Measurements from ENCODE around the gene TFE3.

Gene TFE3

DNA sequence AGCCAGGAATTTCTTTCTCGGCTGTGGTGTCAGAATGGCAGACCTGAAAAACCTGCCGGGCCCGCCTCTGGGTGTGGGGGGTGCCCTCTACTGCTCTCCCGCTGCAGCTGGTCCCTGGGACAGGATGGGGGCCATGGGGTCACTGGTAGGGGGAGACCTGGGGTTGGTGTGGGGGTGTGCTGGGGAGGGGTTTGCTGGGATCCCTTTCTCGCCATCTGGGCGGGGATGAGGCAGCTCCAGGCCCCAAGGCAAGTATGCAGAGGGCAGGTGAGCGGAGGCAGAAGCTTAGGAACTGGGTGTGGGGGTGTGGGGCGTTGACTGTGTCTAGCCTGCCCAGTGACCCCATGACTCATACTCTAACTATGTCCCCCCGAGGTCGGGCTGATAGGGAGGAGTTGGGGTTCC lies 16.5 kb upstream of the TFE3 start:
- DNase-seq = no peak

DNA sequence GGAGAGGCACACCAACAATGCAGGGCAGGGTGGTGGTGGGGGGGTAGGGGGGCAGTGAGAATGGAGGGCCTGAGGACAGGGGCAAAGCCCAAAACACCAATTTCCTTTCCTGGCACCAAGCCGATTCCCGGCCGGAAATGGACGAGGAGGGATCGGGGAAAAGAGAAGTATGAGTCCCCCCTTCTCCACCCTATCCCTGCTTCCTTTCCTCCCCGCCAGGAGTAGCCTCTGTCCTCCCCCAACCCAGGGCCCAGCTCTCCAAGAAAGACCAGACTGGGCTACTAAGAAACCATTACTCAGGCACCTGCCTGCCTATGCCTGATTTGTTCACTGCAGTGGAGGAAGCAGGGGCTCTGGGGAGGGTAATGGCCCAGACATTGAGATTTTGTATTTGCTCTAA lies 16.0 kb upstream of the TFE3 start:
- no peak for DNase-seq

DNA sequence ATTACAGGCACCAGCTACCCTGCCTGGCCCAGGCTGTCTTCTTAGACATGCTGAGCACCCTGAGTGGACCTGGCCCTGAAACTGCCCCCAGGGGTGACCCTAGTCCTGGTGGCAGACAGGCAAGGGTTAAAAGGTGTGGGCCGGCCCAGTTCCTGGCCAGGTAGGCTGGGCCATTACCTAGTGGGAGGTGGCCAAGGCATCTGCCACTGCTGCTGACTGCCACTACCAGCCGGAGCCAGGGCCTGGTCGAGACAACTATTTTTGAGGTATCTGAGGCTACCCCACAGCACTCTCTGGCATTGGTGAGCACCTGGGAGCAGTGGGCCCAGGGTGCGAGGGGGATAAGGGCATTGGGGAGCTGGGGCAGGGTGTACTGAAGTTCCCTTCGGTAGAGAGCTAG lies 15.6 kb upstream of the TFE3 start, which contains the start of gene CCDC120:
TSS of gene CCDC120 (plus strand) at position 206 of the 400 bp plus-strand sequence. CDS start 3,043 bp downstream, outside the sequence.
- DNase-seq = peak; percentile 20

DNA sequence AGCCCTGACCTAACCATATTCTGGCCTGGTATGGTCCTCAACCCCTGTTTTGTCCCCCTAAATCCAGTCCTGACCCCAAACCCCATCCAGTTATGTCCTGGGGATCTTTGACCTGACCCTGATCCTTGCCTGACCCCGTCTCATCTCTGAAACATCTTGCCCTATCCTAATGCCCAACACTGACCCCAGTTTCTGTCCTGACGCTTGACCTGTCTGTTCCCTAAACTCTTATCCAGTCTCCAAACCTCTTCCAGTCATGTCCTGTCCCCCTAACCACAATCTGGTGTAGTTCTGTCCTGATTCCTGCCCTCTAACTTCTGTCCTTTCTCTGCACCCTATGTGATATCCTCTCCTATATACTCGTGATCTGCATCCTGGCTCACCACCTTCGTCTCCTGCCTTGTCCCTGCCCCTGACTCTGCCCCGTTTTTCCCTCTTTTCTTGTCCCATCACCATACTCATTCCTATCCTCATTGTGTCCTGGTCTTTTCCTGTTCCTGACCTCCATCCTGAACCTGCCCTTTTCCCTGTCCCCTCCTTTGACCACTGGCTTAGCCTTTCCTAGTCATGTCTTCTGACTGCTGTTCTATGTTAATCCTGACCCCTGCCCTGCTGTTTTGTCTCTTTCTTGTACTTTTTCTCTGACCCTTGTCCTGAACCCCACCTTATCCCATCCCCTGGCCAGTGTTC lies 11.1 kb upstream of the TFE3 start:
- DNase-seq = no peak

DNA sequence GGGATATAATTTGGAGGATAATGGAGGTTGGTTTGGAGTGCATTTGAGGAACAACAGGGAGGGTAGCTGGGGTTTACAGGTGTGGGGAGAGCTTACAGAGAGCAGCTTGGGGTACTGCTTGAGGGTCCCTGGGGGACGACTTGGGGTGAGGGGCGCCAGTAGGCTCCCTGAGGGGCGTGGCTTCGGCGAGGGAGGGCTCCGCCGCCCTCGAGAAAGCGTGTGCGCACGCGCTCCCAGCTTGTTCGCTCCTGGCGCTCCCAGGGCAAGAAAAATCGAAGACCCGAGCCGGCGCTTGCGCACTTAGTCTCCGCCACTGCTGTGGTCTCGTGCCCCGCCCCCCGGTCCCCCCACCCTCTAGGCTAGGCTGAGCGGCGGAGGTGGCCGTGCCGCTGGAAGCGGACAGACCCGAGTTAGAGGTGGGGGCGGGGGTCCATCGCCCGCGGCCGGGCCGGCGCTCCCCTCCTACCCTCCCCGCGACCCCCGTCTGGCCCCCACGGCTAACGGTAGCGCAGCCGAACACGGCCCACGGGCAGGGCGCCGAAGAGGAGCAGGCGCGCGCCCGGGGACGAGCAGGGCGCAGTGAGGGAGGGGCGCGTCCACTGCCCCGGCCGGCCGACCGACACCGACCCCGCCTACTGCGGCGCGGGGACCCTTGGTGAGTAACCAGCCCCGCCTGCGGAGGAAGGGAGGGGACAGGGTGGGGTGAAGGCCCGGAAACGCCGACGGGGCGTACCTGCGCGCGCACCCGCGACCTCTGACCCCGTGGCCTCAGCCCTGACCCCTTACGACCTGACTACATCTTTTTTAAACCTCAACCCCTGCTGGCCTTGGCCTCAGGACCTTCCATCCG lies 10.3 kb upstream of the TFE3 start:
- peak; percentile 79 for DNase-seq

DNA sequence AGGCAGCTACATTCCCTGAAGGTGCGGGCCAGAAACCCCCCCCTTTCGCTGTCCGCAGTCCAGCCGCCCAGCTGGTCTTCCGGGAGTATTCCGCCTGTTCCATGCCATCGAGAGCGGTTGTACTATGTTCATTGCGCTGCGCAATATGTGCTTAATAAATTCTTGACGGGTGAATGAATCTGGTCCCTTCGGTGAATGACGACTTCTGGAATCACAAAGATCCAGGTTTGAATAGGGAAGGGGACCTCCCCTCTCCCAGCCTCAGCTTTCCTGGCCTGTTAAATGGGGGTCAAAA lies 777 bp upstream of the TFE3 start:
- DNase-seq = no peak

DNA sequence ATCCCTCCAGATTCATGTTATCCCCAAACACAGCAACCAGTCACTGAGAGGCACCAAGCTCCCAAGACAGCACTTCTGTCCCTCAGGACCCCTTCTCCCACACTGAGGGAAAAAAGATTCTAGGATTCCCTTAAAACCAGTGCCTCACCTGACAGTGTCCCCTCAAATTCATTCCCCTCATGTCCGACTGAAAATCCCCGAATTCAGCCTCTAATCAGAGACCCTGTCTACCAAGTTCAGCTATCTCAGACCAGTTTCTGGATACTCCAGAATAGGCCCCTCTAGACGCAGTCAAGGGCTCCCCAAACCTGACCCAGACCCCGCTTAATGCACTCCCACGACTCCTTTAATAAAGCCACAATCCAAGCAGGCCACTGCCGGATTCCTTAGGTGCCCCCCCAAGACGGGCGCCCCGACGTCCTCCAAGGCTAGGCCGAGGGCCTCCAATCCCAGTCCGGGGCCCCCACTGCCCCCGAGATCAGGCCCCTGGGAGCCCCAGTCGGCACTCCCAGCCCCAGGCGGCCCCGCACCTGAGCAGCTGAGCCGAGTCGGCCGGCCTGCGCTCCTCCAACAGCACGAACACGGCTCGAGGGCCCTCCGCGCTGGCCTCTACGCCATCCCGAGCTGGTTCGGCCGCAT lies 457 bp downstream of the TFE3 start:
- DNase-seq = peak; percentile 50

DNA sequence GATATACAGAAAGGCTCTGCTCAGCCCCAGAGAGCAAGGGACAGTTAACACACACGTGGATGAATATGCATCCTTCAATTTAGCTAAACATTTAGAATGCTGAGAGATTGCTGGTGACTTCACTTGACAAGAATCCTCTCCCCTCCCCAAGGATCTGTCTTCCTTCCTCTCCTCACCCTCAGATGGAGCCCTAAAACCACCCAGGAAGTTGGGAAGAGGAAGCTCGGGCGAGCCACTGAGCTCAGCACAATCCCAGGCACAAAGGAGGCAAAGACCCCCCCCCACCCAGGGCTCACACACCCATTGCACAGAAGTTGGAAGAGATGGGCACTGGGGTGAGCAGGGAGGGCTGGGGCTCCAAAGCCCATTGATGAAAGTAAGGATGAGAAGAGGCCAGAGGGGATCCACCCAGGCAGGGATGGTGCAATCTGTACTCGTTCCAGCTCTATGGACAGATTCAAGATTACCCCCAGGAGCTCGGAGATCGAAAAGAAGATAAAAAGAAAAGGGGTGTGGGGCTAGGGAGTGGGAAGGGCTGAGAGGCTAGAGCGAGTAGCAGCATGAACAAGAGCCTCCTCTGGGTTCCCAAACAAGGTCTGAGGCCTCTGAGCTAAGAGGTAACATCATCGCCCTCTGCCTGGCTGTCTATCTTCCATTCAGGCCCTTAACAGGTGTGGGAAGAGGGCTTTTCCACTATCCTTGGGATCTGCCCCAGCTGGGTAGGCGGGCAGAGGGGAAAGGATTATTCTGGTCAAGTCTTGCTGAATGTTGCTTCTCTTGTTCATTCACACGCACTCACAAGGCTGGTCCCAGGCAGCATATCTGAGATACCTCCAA lies 1.2 kb downstream of the TFE3 start:
- DNase-seq = peak; percentile 62

DNA sequence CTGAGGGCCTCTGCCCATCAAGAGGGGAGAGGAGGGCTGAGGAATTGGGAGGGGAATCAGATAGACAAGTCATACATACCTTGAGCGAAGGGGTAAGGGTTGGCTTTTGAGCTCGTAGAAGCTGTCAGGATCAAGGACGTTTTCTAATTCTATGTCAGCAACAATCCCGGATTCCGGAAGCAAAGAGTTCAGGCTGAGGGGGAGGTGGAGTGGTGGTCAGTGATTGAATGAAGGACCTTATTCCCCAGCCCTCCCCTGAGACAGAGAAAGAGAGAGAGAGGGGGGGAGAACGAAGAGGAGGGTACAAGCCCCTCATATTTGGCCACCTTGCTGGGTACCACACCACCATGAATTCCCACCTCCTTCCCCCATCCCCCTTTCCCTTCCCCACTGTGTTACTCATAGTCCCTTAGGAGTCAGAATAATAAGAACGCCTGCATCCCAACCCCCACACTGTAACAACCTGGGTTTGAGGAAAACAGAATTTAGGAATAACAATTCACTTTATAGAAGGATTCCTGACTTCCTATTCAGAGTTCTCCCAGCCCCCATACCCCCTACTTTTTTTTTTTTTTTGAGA lies 2.7 kb downstream of the TFE3 start:
- DNase-seq = no peak

DNA sequence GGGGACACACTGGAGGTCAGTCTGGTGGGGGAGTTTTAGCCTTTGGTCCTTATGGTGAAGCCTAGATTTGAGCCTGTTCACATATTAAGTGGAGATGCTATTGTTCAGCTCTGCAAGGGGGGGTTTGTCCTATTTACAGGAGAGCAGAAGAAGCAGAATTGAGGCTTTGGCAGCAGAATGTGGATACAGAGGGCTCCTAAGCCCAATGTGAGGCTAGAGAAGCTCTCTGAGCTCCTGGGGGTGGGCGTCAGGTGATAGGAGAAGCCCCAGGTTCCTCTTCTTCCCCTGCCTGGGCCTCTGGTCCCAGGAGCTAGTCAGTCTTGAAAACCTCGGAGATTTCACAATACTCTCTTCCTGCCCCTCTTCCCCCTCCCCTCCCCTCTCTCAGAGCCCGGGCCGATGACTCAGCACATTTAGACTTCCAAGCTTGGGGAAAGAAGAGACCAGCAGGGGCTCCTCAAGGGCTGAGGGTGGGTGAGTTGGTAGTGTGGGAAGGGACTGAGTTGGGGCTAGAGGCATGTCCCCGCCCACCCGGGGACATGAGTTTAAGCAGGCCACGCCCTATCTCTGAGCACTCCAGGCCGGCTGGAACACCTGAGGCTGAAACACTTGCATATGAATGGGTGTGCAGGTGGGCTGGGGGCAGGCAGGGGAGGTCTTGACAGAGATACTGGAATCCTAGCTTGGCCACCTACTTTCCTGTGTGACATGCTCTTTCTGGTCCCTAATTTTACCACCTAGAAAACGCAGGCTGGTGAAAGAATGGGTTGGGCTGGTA lies 3.4 kb downstream of the TFE3 start:
- DNase-seq = peak; percentile 85

DNA sequence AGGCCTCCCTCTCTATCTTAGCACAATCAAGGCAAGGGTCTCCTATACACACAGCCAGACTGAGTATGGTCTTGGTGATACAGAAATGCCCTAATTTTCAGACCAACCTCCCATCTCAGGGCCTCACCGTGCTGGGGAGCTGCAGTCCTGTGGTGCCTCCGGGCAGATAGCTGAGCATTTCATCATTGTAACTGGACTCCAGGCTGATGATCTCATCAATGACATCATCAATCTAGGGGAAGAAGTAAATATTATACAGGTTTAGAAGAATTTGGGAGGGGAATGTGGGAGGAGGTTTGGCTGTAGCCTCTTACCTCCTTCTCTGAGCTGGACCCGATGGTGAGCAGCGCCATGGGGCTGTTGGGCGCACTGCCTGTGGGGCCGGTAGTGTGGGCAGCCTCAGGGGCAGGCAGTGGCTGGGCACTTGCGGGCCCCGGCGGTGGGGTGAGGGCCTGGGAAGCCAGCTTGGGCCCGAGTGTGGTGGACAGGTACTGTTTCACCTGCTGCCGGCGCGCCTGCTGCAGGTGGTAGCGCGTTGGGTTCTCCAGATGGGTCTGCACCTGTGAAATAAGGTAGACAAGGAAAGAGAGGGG lies 5.2 kb downstream of the TFE3 start:
- peak; percentile 19 for DNase-seq

DNA sequence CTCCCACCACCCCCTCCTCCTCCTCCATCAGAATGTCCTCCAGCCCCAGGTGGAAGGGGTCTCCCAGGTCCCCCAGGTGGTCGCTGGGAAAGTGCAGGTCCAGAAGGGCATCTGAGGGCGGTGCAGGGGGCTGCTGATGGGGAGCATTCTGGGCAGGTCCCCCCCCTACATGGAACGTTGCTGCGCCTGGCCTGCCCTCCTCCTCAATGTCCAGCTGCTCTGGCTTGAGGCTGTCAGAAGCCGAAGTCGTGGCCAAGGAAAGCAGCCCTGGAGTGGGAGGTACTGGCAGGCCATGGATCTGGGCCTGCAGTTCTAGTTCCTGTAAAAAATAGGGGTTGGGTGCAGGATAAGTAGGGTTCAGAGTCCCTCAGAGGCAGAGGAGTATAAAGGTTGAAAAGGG lies 12.9 kb downstream of the TFE3 start:
- no peak for DNase-seq

DNA sequence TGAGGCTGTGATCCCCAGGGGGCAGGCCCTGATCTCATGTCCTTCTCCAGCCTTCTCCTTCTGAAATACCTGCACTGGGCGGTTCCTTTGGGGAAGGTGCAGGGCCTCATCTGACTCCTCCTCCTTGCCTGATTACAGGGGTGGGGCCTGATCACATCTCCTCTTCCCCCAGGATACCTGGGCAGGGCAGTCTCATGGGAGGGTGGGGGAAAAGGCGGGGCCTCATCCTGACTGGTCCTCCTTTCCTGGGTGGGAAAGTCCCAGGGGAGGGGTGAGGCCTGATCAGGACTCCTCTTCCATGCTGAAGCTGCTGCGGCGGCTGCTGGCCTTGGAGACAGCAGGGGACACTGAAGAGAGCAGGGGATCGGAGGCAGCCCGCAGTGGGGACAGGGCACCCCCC lies 13.3 kb downstream of the TFE3 start:
- peak; percentile 16 for DNase-seq

DNA sequence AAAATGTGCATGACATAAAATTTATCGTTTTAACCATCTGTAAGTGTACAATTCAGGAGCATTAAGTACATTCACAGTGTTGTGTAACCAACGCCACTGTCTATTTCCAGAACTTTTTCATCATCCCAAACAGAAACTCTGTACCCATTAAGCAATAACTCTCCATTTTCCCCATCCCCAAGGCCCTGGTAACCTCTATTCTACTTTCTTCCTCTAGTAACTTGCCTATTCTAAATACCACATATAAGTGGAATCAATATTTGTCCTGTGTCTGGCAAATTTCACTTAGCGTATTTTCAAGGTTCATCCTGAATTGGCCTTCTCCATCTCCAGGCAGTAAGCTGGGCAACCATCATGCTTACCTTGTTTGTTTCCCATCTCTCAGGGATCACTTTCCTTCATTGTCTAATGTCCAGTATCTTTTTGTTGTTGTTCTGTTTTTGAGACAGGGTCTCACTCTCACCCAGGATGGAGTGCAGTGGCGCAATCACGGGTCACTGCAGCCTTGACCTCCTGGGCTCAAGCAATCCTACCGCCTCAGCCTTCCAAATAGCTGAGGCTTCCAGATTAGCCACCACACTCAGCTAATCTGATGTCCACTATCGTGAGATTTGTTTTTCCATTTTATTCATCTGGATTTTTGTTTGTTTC lies 23.4 kb downstream of the TFE3 start:
- DNase-seq = no peak

DNA sequence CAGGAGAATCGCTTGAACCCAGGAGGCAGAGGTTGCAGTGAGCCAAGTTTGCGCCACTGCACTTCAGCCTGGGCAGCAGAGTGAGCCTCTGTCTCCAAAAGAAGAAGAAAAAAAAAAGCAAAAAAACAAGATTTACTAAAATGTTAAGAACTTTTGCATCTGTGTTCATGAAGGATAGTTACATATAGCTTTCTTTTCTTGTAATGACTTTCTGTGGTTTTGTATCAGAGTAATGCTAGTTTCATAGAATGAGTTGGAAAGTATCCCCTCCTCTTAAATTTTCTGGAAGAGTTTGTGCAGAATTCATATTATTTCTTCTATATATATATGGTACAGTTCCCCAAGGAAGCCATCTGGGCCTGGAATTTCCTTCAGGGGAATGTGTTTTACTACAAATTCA lies 24.1 kb downstream of the TFE3 start:
- DNase-seq = no peak

DNA sequence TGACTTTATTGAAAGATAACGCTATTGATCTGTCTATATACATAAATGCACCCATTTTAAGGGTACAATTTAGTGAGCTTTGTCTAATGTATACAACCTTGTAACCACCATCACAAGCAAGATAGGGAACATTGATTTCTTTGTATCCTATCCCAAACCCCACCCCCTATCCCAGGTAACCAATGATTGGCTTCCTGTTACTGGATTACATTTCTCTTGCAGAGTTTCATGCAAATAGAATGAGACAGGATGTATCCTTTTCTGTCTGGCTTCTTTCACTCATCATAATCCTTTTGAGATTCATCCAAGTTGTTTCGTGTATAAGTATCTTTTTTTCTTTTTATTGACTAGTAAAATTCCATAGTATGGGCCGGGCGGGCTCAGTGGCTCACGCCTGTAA lies 39.5 kb downstream of the TFE3 start:
- DNase-seq = peak; percentile 29

DNA sequence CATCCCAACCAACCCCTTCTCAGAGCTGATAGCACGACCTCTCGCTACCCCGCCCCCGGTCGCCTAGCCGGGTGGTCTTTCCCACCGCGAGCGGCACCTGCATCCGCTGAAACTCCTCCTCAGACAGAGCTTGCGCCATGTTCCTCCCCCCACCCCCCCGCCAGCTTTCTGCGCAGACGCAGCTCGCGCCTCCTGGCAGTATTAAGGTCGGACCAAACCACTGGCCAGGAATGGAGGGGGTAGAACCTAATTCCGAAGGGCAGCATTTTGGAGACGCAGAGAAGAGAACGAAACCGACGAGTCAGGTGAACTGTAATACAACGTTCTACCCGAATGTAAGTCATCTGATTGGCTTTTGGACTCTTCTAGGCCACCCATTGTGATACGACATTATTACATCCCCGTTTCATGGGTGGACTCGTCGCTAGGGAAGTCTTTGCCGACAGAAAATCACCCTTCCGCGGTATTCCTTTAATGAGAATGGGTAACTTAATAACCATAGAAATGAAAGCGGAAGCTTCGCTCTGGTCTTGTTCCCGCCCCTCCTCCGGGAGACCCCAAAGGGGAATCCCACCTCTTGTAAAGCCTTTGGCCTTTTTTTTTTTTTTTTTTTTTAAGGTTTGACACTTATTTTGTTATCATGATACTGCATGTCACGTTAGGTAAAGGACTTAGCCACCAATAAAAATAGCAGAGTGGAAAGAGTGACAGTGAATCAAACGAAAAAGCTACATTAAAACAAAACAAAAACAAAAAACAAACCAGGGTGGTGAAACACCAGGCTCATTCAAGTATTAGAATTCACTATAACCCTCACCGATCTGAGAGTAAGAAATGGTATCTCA lies 40.8 kb downstream of the TFE3 start, which contains the start of gene GRIPAP1:
TSS of gene GRIPAP1 (minus strand) at position 174 of the 845 bp plus-strand sequence. CDS start at position 139, 35 bp downstream.
- peak; percentile 99 for DNase-seq

DNA sequence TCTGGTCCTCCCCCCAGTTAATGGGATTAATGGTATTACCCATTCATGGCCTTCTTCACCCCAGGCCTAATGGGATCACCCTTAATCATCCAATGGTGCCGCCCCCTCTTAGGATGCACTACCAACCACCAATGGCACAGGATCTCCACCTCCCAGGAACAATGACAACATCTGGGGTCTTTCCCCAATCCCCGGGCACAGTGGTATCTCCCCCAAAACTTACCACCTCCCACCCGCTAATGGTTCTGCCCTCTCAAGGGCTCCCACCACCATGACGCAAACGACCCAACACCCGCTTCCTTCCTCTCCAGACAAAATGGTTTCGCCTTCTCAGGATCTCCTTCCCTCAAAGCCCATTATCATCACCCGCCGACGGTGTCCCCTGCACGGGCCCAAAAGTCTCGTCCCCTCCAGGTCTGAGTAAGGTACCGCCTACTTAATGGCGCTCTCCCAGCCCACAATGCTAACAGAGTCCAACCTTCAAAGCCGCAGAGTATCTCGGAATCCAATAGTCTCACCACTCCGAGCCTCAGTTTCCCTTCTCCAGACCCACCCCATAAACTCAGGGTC lies 41.6 kb downstream of the TFE3 start:
- peak; percentile 70 for DNase-seq

DNA sequence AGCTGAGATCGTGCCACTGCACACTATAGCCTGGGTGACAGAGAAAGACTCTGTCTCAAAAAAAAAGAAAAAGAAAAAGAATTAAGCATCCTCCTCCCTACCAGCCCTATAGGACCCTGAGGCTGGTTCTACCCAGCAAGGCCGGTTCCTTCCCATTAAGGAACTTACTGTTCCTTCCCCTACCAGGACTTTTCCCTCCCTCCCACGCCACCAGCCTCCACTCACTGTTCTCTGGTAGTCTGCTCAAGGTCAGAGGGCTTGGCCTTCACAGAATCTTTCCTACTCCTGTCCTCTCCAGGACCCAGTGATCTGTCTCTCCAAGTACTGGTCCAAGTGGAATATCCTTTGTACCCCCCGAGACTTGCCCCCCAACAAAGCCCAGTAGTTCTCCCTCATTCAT lies 42.5 kb downstream of the TFE3 start:
- DNase-seq = no peak

Data from DMS53 (cell line).